ENCODE measurements around the gene FAM216A.

GRCh38 chr12:110508071-110508586, 39.5 kb downstream of the FAM216A start:
- no peak for TF ChIP-seq CTCF (IDR thresholded peaks at IDR 0.05 in 2 of 3, conservative IDR thresholded peaks at IDR 0.05 in 1 of 3; ENCODE audit: borderline replicate concordance in 1 of 3, insufficient read depth in 1 of 3, low read depth in 2 of 3, low read length in 2 of 3)
- TF ChIP-seq EZH2 (IDR thresholded peaks at IDR 0.05), result no peak
- no peak for TF ChIP-seq SRF (IDR thresholded peaks at IDR 0.05; ENCODE audit: low read depth)
- no peak for TF ChIP-seq POLR2A (IDR thresholded peaks at IDR 0.05; ENCODE audit: borderline replicate concordance, extremely low read depth, insufficient read depth, insufficient read length)
- TF ChIP-seq EZH2phosphoT487 (IDR thresholded peaks at IDR 0.05; ENCODE audit: borderline replicate concordance), result no peak
- TF ChIP-seq CEBPB (IDR thresholded peaks at IDR 0.05; ENCODE audit: low read depth), result no peak
